Colonic mucosa (tissue), 4 donors: ENCODE measurements around the gene STX3. TPM values are rescaled to one million over a fixed set of nuclear protein-coding genes. Genes with fewer than 3 reads are reported as not detected.

Experiments used
- DNase-seq: peaks from one replicate; pipeline ENCODE4 v3.0.0-alpha.2; 2020
- H3K27ac ChIP-seq: fragments of 200-600 bp; one replicate; pipeline ENCODE4 v1.8.0; 2021
- H3K27me3 ChIP-seq: fragments of 200-600 bp; one replicate; pipeline ENCODE4 v1.8.0; 2021
- H3K36me3 ChIP-seq: fragments of 200-600 bp; one replicate; pipeline ENCODE4 v1.8.0; 2021
- H3K4me1 ChIP-seq: fragments of 200-600 bp; one replicate; pipeline ENCODE4 v1.8.0; 2021; ENCODE audit warnings: mild to moderate bottlenecking
- H3K4me3 ChIP-seq: fragments of 200-600 bp; one replicate; pipeline ENCODE4 v1.8.0; 2021
- H3K9ac ChIP-seq, 2 donors: one replicate each; pipeline ENCODE4 v1.7.0; 2013; ENCODE audit warnings: control low read depth in 2 of 2, low read depth in 2 of 2, low read length in 2 of 2
- H3K9me3 ChIP-seq: fragments of 200-600 bp; one replicate; pipeline ENCODE4 v1.8.0; 2021
- CTCF ChIP-seq: fragments of 200-600 bp; IDR thresholded peaks from one replicate; pipeline ENCODE4 v1.8.0; 2022; ENCODE audit warnings: antibody characterized with exemption, mild to moderate bottlenecking
- intact Hi-C: fragments of 100-400 bp; cut with DNase I; formaldehyde crosslinking; loops from one replicate; pipeline ENCODE4 v1.14.1; 2022
- total RNA-seq, 2 donors: library from RNA; stranded (reverse); fragmentation: NEBNext Ultra II Directional in 1 of 2; extraction: Animal tissue kit (Norgen Biotek cat#: 25700) in 1 of 2; gene quantifications; one replicate each; pipeline ENCODE4 v1.2.1, GENCODE V29; 2021
- donor health status: healthy.
- donor health status: DM: no; HTN: no; CAD: no.
- donor health status: DM: no; HTN: no; CAD: no.

STX3 gene
- total RNA-seq, 2 donors from 2014 or later, result 45.2 to 70.9 TPM

DNA sequence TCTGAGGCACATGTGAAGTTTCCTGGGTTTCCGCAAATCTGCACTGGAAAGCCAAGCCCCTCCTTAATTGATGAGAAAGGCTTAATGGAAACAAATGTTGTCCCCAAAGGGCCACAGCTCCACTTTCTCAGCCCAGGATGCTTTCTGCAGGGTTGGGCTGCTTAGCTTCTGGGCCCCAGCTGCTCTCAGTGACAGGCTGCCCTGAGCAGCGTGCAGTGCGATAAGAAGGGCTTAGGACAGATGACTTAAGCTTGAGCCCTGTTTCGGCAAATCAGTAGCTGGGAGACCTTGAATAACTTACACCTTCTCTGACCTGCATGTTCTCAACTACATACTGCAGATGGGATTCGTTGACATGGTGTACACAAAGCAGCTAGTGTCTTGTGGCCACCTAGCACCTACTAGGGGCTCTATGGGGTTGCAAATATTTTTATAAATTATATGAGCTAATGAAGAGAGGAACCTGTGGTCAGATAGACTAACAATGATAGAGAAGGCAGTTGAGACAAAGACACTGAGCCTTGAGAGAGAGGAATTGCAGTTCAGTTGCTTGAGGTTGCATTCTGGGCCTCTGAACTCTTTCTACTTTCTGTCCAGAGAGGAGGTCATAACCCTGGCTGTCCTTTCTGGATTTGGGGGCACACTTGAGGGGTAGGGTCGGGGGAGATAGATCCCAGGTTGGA is 11.5 kb downstream of the STX3 start:
- intact Hi-C loops, result no loop called here
- DNase-seq, result no peak
- no peak for TF ChIP-seq CTCF
- Histone ChIP-seq H3K9ac (no peak overlapping the region), H3K4me3 (no peak overlapping the region), H3K36me3 (no peaks in the 10 kb centered on the region), H3K27ac (no peak overlapping the region), H3K4me1 (peaks cover 17% of the 10 kb centered on the region), H3K9me3 (no peaks in the 10 kb centered on the region), H3K27me3 (no peaks in the 10 kb centered on the region)

- Histone ChIP-seq H3K9me3 (no peaks in the 10 kb centered on the region), H3K27ac (no peak overlapping the region), H3K27me3 (no peaks in the 10 kb centered on the region), H3K9ac (no peak overlapping the region), H3K4me1 (peaks cover 17% of the 10 kb centered on the region), H3K36me3 (no peaks in the 10 kb centered on the region), H3K4me3 (no peak overlapping the region)
- intact Hi-C loops, result no loop called here
- peak; percentile 38 for DNase-seq
- TF ChIP-seq CTCF, result no peak
Measured at GRCh38 chr11:59767225-59767611, 12.0 kb downstream of the STX3 start.

DNA sequence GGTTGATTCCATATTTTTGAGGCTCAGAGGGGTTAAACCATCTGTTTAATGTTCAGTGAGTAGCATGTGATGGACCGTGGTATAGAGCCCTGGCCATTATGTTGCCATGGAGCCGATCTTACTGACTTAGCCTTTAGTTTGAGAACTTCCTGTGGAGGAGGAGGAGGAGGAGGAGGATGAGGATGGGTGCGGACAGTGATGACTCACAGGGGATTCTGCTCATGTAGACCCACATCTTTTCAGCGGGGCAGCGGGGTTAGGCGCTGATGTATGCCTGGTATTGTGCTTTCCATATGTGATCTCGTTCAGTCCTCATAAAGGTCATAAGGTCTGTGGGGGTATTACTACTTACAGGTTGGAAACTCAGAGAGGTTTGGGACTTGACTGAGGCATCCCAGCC is 13.9 kb downstream of the STX3 start:
- no peaks in the 10 kb centered on the region for H3K36me3 ChIP-seq
- DNase-seq, result no peak
- H3K27me3 ChIP-seq, result no peaks in the 10 kb centered on the region
- peaks cover 17% of the 10 kb centered on the region for H3K4me1 ChIP-seq
- H3K4me3 ChIP-seq, result no peak overlapping the region
- intact Hi-C loops, result no loop called here
- no peak overlapping the region for H3K9ac ChIP-seq
- no peaks in the 10 kb centered on the region for H3K9me3 ChIP-seq
- TF ChIP-seq CTCF, result no peak
- no peak overlapping the region for H3K27ac ChIP-seq

DNA sequence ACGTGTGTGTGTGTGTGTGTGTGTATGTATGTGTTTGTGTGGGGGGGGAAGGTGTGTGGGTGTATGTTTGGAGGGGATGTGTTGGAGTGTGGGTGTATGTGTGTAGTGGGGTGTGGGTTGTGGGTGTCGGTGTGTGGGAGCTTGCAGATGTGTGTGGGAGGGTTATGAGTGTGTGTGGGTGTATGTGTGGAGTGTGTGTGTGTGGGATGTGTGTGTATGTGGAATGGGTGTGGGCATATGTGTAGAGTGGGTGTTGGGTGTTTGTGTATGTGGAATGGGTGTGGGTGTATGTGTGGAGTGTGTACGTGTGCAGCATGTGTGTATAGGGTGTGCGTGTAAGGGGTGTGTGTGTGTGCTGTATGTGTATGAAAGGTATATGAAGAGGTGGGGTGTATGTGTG is 14.7 kb downstream of the STX3 start:
- Histone ChIP-seq H3K4me1 (peaks cover 17% of the 10 kb centered on the region), H3K9me3 (no peaks in the 10 kb centered on the region), H3K9ac (no peak overlapping the region), H3K4me3 (no peak overlapping the region), H3K27ac (no peak overlapping the region), H3K27me3 (no peaks in the 10 kb centered on the region), H3K36me3 (no peaks in the 10 kb centered on the region)
- no peak for TF ChIP-seq CTCF
- intact Hi-C loops, result no loop called here
- DNase-seq, result no peak

GRCh38 chr11:59770319-59770718 is 15.1 kb downstream of the STX3 start:
- Histone ChIP-seq H3K4me1 (peaks cover 17% of the 10 kb centered on the region), H3K27ac (no peak overlapping the region)

More at GRCh38 chr11:59770319-59770718, 15.1 kb downstream of the STX3 start:
- intact Hi-C loops, result no loop called here
- no peaks in the 10 kb centered on the region for H3K9me3 ChIP-seq
- H3K27me3 ChIP-seq, result no peaks in the 10 kb centered on the region
- no peak for TF ChIP-seq CTCF
- no peak overlapping the region for H3K4me3 ChIP-seq
- H3K36me3 ChIP-seq, result no peaks in the 10 kb centered on the region
- H3K9ac ChIP-seq, result no peak overlapping the region
- DNase-seq, result no peak
